IMR-90 (cell line): ENCODE results near the gene ARHGAP15.

ENCODE experiments used
- CEBPB ChIP-seq: IDR thresholded peaks from 2 replicates; pipeline ENCODE4 v1.6.1; 2012; ENCODE audit warnings: low read depth, low read length, improper control_type of control experiment
- CHD1 ChIP-seq: IDR thresholded peaks from 2 replicates; pipeline ENCODE4 v1.6.1; 2012; ENCODE audit warnings: low read depth, low read length, improper control_type of control experiment
- FOS ChIP-seq: fragments of 150-350 bp; IDR thresholded peaks from 2 replicates; pipeline ENCODE4 v1.6.1; 2016; ENCODE audit warnings: low read depth, low read length
- MAZ ChIP-seq: IDR thresholded peaks from 2 replicates; pipeline ENCODE4 v1.6.1; 2012; ENCODE audit warnings: low read depth, mild to moderate bottlenecking, low read length, improper control_type of control experiment, moderate library complexity, borderline replicate concordance
- MXI1 ChIP-seq: IDR thresholded peaks from 2 replicates; pipeline ENCODE4 v1.6.1; 2012; ENCODE audit warnings: low read depth, mild to moderate bottlenecking, low read length, moderate library complexity, borderline replicate concordance
- NFE2L2 ChIP-seq: fragments of 150-350 bp; IDR thresholded peaks from 2 replicates; pipeline ENCODE4 v1.6.1; 2016; ENCODE audit warnings: low read depth, mild to moderate bottlenecking, low read length
- POLR2A ChIP-seq: IDR thresholded peaks from 2 replicates; pipeline ENCODE4 v1.6.1; 2012; ENCODE audit warnings: mild to moderate bottlenecking, low read depth, low read length
- RAD21 ChIP-seq: IDR thresholded peaks from 2 replicates; pipeline ENCODE4 v1.6.1; 2012; ENCODE audit warnings: low read length, improper control_type of control experiment
- RCOR1 ChIP-seq: IDR thresholded peaks from 2 replicates; pipeline ENCODE4 v1.6.1; 2012; ENCODE audit warnings: mild to moderate bottlenecking, low read length, improper control_type of control experiment; ENCODE audit not compliant: insufficient replicate concordance
- RFX5 ChIP-seq: IDR thresholded peaks from 2 replicates; pipeline ENCODE4 v1.8.0; 2012; ENCODE audit warnings: low read depth, mild to moderate bottlenecking, low read length, moderate library complexity
- SMC3 ChIP-seq: fragments of 150-350 bp; IDR thresholded peaks from 2 replicates; pipeline ENCODE4 v1.6.1; 2016; ENCODE audit warnings: low read depth, mild to moderate bottlenecking, antibody characterized with exemption, low read length, moderate library complexity
- TF ChIP-seq, protein P1 (sequence below): conservative IDR thresholded peaks from 2 replicates; pipeline ENCODE4 v1.5.1; 2012; ENCODE audit warnings: mild to moderate bottlenecking, low read depth, low read length, improper control_type of control experiment
- TF ChIP-seq, protein P2 (sequence below): fragments of 150-350 bp; IDR thresholded peaks from 2 replicates; pipeline ENCODE4 v1.6.1; 2016; ENCODE audit warnings: low read depth, mild to moderate bottlenecking, low read length, moderate library complexity, borderline replicate concordance
- TF ChIP-seq, protein P3 (sequence below): fragments of 150-350 bp; IDR thresholded peaks from 2 replicates; pipeline ENCODE4 v1.6.1; 2017; ENCODE audit warnings: mild to moderate bottlenecking, antibody characterized with exemption, low read length, low read depth

DNA sequence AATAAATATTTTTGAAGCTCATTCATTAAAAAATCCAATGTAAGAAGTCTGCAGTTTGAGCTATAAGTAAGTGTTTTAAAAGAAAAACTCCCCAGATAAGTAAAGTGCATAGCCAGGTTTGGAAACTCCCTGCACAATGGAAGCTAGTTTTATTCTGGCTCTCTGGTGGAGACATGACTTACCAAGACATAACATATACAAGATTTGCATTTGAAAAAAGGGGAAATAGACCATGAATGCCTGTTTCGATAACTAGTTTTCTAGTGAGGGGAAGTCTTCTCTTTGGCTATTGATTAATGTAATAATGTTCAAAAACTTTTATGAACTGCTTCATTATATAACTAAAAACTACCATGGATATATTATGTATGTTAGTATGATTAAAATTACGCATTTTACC is 435.2 kb downstream of the ARHGAP15 start:
- TF ChIP-seq MAZ (no peak), POLR2A (no peak), CEBPB (no peak), RCOR1 (no peak), RAD21 (no peak), SMC3 (no peak), MXI1 (no peak), CHD1 (no peak), RFX5 (no peak), NFE2L2 (no peak), FOS (no peak)
- TF ChIP-seq, protein P1, sequence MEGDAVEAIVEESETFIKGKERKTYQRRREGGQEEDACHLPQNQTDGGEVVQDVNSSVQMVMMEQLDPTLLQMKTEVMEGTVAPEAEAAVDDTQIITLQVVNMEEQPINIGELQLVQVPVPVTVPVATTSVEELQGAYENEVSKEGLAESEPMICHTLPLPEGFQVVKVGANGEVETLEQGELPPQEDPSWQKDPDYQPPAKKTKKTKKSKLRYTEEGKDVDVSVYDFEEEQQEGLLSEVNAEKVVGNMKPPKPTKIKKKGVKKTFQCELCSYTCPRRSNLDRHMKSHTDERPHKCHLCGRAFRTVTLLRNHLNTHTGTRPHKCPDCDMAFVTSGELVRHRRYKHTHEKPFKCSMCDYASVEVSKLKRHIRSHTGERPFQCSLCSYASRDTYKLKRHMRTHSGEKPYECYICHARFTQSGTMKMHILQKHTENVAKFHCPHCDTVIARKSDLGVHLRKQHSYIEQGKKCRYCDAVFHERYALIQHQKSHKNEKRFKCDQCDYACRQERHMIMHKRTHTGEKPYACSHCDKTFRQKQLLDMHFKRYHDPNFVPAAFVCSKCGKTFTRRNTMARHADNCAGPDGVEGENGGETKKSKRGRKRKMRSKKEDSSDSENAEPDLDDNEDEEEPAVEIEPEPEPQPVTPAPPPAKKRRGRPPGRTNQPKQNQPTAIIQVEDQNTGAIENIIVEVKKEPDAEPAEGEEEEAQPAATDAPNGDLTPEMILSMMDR = no peak
- TF ChIP-seq, protein P2, sequence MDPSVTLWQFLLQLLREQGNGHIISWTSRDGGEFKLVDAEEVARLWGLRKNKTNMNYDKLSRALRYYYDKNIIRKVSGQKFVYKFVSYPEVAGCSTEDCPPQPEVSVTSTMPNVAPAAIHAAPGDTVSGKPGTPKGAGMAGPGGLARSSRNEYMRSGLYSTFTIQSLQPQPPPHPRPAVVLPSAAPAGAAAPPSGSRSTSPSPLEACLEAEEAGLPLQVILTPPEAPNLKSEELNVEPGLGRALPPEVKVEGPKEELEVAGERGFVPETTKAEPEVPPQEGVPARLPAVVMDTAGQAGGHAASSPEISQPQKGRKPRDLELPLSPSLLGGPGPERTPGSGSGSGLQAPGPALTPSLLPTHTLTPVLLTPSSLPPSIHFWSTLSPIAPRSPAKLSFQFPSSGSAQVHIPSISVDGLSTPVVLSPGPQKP = no peak
- TF ChIP-seq, protein P3, sequence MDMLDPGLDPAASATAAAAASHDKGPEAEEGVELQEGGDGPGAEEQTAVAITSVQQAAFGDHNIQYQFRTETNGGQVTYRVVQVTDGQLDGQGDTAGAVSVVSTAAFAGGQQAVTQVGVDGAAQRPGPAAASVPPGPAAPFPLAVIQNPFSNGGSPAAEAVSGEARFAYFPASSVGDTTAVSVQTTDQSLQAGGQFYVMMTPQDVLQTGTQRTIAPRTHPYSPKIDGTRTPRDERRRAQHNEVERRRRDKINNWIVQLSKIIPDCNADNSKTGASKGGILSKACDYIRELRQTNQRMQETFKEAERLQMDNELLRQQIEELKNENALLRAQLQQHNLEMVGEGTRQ = no peak
